HepG2 (cell line): ENCODE measurements around the gene STX4. TPM values are rescaled to one million over a fixed set of nuclear protein-coding genes. Genes with fewer than 3 reads are reported as not detected.

Experiments
- EP300 ChIP-seq, 3 experiments: sonication (generic) in 1 of 3; formaldehyde crosslinking in 1 of 3; IDR thresholded peaks; 2 replicates each; pipeline versions ENCODE4 v1.5.1 to v1.6.1; 2011 to 2020; ENCODE audit warnings: low read depth in 2 of 3, low read length in 2 of 3, borderline replicate concordance in 1 of 3, improper control_type of control experiment in 1 of 3, mild to moderate bottlenecking in 1 of 3, missing genetic modification reagents in 1 of 3, moderate library complexity in 1 of 3
- GZF1 ChIP-seq: sonication (generic); formaldehyde crosslinking; IDR thresholded peaks from 2 replicates; pipeline ENCODE4 v1.5.1; 2020; ENCODE audit warnings: mild to moderate bottlenecking, missing genetic modification reagents
- HHEX ChIP-seq: IDR thresholded peaks from 2 replicates; pipeline ENCODE4 v1.6.1; 2016; ENCODE audit warnings: control low read depth
- HNRNPUL1 ChIP-seq: fragments of 200-400 bp; formaldehyde crosslinking; IDR thresholded peaks from 2 replicates; pipeline ENCODE4 v1.6.1; 2017; ENCODE audit warnings: low read depth, mild to moderate bottlenecking, low read length, moderate library complexity
- HOMEZ ChIP-seq: IDR thresholded peaks from 2 replicates; pipeline ENCODE4 v1.6.1; 2016; ENCODE audit warnings: low read depth
- NCOA2 ChIP-seq: sonication (generic); formaldehyde crosslinking; IDR thresholded peaks from 2 replicates; pipeline ENCODE4 v1.8.0; 2022; ENCODE audit warnings: inconsistent platforms
- NFATC3 ChIP-seq: sonication (generic); formaldehyde crosslinking; IDR thresholded peaks from 2 replicates; pipeline ENCODE4 v1.5.1; 2020; ENCODE audit warnings: mild to moderate bottlenecking, missing genetic modification reagents
- RBFOX2 ChIP-seq: fragments of 200-400 bp; formaldehyde crosslinking; IDR thresholded peaks from 2 replicates; pipeline ENCODE4 v1.6.1; 2017; ENCODE audit warnings: low read depth, mild to moderate bottlenecking, low read length
- TOPORS ChIP-seq: sonication (generic); formaldehyde crosslinking; IDR thresholded peaks from 2 replicates; pipeline ENCODE4 v1.8.0; 2023; ENCODE audit warnings: mild to moderate bottlenecking, missing genetic modification reagents
- ZBTB3 ChIP-seq: sonication (generic); formaldehyde crosslinking; IDR thresholded peaks from 2 replicates; pipeline ENCODE4 v1.4.0; 2020; ENCODE audit warnings: low read depth, mild to moderate bottlenecking, moderate library complexity, missing genetic modification reagents, borderline replicate concordance
- ZFP1 ChIP-seq: IDR thresholded peaks from 2 replicates; pipeline ENCODE4 v1.6.1; 2016
- ZFP36L2 ChIP-seq: sonication (generic); formaldehyde crosslinking; IDR thresholded peaks from 2 replicates; pipeline ENCODE4 v1.4.0; 2020; ENCODE audit warnings: missing genetic modification reagents
- ZNF143 ChIP-seq: sonication (generic); formaldehyde crosslinking; IDR thresholded peaks from 2 replicates; pipeline ENCODE4 v1.4.0; 2020; ENCODE audit warnings: missing genetic modification reagents
- ZNF232 ChIP-seq: sonication (generic); formaldehyde crosslinking; IDR thresholded peaks from 2 replicates; pipeline ENCODE4 v1.4.0; 2020; ENCODE audit warnings: missing genetic modification reagents, borderline replicate concordance
- ZNF260 ChIP-seq: sonication (generic); formaldehyde crosslinking; IDR thresholded peaks from 2 replicates; pipeline ENCODE4 v1.4.0; 2020; ENCODE audit warnings: missing genetic modification reagents, low read depth, mild to moderate bottlenecking, borderline replicate concordance
- ZNF543 ChIP-seq: sonication (generic); formaldehyde crosslinking; IDR thresholded peaks from 2 replicates; pipeline ENCODE4 v1.4.0; 2020; ENCODE audit warnings: mild to moderate bottlenecking, missing genetic modification reagents
- ZNF556 ChIP-seq: sonication (generic); formaldehyde crosslinking; IDR thresholded peaks from 2 replicates; pipeline ENCODE4 v1.4.0; 2020; ENCODE audit warnings: mild to moderate bottlenecking, missing genetic modification reagents, borderline replicate concordance
- ZNF558 ChIP-seq: sonication (generic); formaldehyde crosslinking; IDR thresholded peaks from 2 replicates; pipeline ENCODE4 v1.9.0; 2022; ENCODE audit warnings: mild to moderate bottlenecking, missing genetic modification reagents, borderline replicate concordance
- ZNF724P ChIP-seq: sonication (generic); formaldehyde crosslinking; IDR thresholded peaks from 2 replicates; pipeline ENCODE4 v1.8.0; 2022; ENCODE audit warnings: missing genetic modification reagents, borderline replicate concordance
- ZNF784 ChIP-seq: sonication (generic); formaldehyde crosslinking; IDR thresholded peaks from 2 replicates; pipeline ENCODE4 v1.5.1; 2020; ENCODE audit warnings: missing genetic modification reagents, mild to moderate bottlenecking, borderline replicate concordance
- ZSCAN12 ChIP-seq: sonication (generic); formaldehyde crosslinking; IDR thresholded peaks from 2 replicates; pipeline ENCODE4 v1.9.0; 2021; ENCODE audit warnings: mild to moderate bottlenecking, missing genetic modification reagents
- polyA plus RNA-seq, 8 experiments: library from polyadenylated mRNA; depleted of rRNA in 3 of 8; stranded (reverse) in 7 of 8; unstranded in 1 of 8; fragments of >200 nt; fragmentation: Illumina TruSeq in 4 of 8; extraction: Trizol in 4 of 8; gene quantifications; 2 replicates each; pipeline versions ENCODE4 v1.2.1 to v1.2.3, GENCODE V29; 2011 to 2016; ENCODE audit warnings: low read depth in 4 of 8, missing spikeins in 1 of 8, mixed read lengths in 1 of 8; ENCODE audit not compliant: insufficient read depth in 1 of 8
- total RNA-seq, 5 experiments: library from RNA; depleted of rRNA; stranded (reverse); fragments of >200 nt; fragmentation: Illumina TruSeq; extraction: Trizol; gene quantifications; 2 replicates each; pipeline ENCODE4 v1.2.3, GENCODE V29; 2016; ENCODE audit warnings: low read depth in 1 of 5
- TF ChIP-seq, protein P1 (sequence below): sonication (generic); formaldehyde crosslinking; IDR thresholded peaks from 2 replicates; pipeline ENCODE4 v1.5.0; 2020; ENCODE audit warnings: missing genetic modification reagents
- TF ChIP-seq, protein P2 (sequence below): sonication (generic); formaldehyde crosslinking; IDR thresholded peaks from 2 replicates; pipeline ENCODE4 v1.4.0; 2020; ENCODE audit warnings: missing genetic modification reagents, mild to moderate bottlenecking, borderline replicate concordance

STX4 gene
- total and polyA plus RNA-seq, 2 of the 13 experiments (the other 11 are each of a cell fraction or from before 2014, with no cell fraction given): 29.2 to 34.6 TPM

DNA sequence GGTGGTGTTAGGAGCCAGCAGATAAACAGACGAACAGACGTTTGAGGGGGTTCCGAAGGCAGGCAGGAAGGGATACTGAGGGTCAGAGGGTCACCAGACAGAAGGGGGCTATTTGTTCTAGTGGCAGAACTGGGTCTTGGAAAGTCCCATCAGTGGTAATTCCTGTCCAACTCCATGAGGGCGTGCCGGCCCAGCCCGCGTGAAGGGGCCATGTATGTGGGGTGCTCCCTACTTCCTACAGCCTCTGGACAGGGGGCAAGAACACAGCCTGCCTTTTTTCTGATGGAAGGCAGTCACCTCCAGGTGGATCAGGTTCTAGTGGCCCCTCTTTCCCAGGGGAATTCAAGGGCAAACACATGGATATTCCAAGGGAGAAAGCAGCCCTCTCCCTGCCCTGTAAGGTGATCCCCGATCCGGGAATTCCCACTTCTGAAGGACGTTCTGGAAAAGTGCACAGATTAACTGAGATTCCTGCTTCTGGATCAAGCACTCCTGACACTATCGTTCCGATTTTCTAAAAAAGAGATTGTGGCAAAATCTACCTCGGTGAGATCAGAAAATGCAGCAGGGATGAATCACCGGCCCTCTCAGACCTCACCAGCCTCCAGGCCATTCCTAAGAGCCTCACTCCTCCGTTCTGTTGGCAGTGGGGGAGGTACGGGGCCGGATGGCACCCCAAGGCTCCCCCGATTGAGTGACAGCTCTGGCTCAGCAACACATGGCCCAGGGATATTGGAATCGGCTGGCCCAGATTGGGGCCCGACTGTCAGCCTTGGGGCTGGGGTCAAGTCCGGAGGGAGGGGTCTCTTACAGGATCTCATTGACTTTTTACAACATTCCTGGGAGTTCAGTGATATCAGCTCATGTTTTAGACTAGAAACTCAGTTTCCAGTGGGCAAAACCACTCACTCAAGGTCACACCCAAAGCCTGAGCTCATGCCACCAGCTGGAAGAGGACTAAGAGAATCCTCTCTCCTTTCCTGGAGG lies 35.3 kb upstream of the STX4 start (continued):
- TF ChIP-seq TOPORS (CRISPR knock-in tag): no peak
- TF ChIP-seq ZFP36L2: no peak
- 0 out of 2 replicates have a peak, but pooled peaks have one; percentile 31 for TF ChIP-seq NFATC3 (CRISPR knock-in tag)
- TF ChIP-seq NCOA2 (CRISPR knock-in tag): no peak
- TF ChIP-seq ZNF724P: no peak
- no peak for TF ChIP-seq EP300 (IDR thresholded peaks at IDR 0.05; ENCODE audit: low read depth in 2 of 2, low read length in 2 of 2)
- no peak; the same call in 1 of the 2 replicates for TF ChIP-seq EP300 (CRISPR knock-in tag; IDR thresholded peaks at IDR 0.05; ENCODE audit: borderline replicate concordance)
- TF ChIP-seq GZF1 (CRISPR knock-in tag): no peak
- TF ChIP-seq HOMEZ (CRISPR knock-in tag): 0 out of 2 replicates have a peak, but pooled peaks have one; percentile 7
- no peak for TF ChIP-seq ZNF143
- TF ChIP-seq, protein P1, sequence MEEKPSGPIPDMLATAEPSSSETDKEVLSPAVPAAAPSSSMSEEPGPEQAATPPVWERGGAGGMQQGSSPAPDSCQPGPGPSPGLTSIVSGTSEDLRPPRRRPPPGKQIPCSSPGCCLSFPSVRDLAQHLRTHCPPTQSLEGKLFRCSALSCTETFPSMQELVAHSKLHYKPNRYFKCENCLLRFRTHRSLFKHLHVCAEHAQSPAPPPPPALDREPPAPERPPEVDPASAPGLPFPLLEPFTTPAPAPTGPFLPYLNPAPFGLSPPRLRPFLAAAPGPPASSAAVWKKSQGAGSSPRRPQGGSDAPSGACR (CRISPR knock-in tag): no peak
- TF ChIP-seq HHEX: no peak
- TF ChIP-seq ZNF556 (CRISPR knock-in tag): no peak
- TF ChIP-seq ZNF232 (CRISPR knock-in tag): peak; percentile 11
- no peak for TF ChIP-seq ZNF543 (CRISPR knock-in tag)
- TF ChIP-seq ZBTB3 (CRISPR knock-in tag): no peak
- TF ChIP-seq RBFOX2: no peak; the same call in 1 of the 2 replicates
- no peak; the same call in 1 of the 2 replicates for TF ChIP-seq ZSCAN12 (CRISPR knock-in tag)
- TF ChIP-seq ZNF558 (CRISPR knock-in tag): no peak
- no peak for TF ChIP-seq ZNF784 (CRISPR knock-in tag)
- TF ChIP-seq HNRNPUL1: no peak
- TF ChIP-seq, protein P2, sequence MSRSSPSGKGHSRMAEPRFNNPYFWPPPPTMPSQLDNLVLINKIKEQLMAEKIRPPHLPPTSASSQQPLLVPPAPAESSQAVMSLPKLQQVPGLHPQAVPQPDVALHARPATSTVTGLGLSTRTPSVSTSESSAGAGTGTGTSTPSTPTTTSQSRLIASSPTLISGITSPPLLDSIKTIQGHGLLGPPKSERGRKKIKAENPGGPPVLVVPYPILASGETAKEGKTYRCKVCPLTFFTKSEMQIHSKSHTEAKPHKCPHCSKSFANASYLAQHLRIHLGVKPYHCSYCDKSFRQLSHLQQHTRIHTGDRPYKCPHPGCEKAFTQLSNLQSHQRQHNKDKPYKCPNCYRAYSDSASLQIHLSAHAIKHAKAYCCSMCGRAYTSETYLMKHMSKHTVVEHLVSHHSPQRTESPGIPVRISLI: no peak
- TF ChIP-seq ZNF260 (CRISPR knock-in tag): no peak
- TF ChIP-seq ZFP1 (CRISPR knock-in tag): 0 out of 2 replicates have a peak, but pooled peaks have one; percentile 9
